Measurements from ENCODE around the gene PRDM16.

- TF ChIP-seq CTCF (IDR thresholded peaks at IDR 0.05) (no peak), EZH2 (IDR thresholded peaks at IDR 0.05; ENCODE audit: borderline replicate concordance, insufficient read depth, low read depth, low read length, poor library complexity, severe bottlenecking) (no peak)
Observed at GRCh38 chr1:3410142-3410925, 341.3 kb downstream of the PRDM16 start.
